Prostate gland (tissue), 2 donors: ENCODE data around the gene KCND3. TPM values are rescaled to one million over a fixed set of nuclear protein-coding genes. Genes with fewer than 3 reads are reported as not detected.

ENCODE experiments used
- DNase-seq: peaks from one replicate; pipeline ENCODE4 v3.0.0-alpha.2; 2019; ENCODE audit warnings: low spot score
- H3K27ac ChIP-seq, 2 donors: fragments of 200-600 bp; sonication (generic); 2 replicates each; pipeline ENCODE4 v1.5.1; 2017 to 2019
- H3K27me3 ChIP-seq: fragments of 200-600 bp; sonication (generic); replicated peaks from 2 replicates; pipeline ENCODE4 v1.5.1; 2019; ENCODE audit not compliant: insufficient read depth
- H3K36me3 ChIP-seq, 2 donors: fragments of 200-600 bp; sonication (generic); 1 replicate in 1 of 2; 2 replicates in 1 of 2; pipeline versions ENCODE4 v1.5.1 to v1.8.1; 2017 to 2019
- H3K4me1 ChIP-seq: fragments of 200-600 bp; sonication (generic); replicated peaks from 2 replicates; pipeline ENCODE4 v1.5.1; 2019
- H3K4me3 ChIP-seq, 2 donors: fragments of 200-600 bp; sonication (generic); 2 replicates each; pipeline ENCODE4 v1.5.1; 2017 to 2019
- H3K9me3 ChIP-seq: fragments of 200-600 bp; sonication (generic); 2 replicates; pipeline ENCODE4 v1.5.1; 2017
- CTCF ChIP-seq, 4 experiments: fragments of 200-600 bp in 2 of 4; fragments of 450-650 bp in 2 of 4; sonication (generic) in 2 of 4; IDR thresholded peaks; 1 replicate in 3 of 4; 2 replicates in 1 of 4; pipeline ENCODE4 v1.5.1; 2016 to 2019; ENCODE audit warnings: antibody characterized with exemption in 4 of 4, mild to moderate bottlenecking in 2 of 4, moderate library complexity in 2 of 4
- POLR2A ChIP-seq: fragments of 450-650 bp; IDR thresholded peaks from one replicate; pipeline ENCODE4 v1.6.1; 2016; ENCODE audit warnings: antibody characterized with exemption, mild to moderate bottlenecking
- POLR2AphosphoS5 ChIP-seq: sonication (generic); formaldehyde crosslinking; IDR thresholded peaks from one replicate; pipeline ENCODE4 v1.6.1; 2017; ENCODE audit warnings: antibody characterized with exemption
- WGBS: methylation state at CpG from one replicate; pipeline ENCODE4 v1.1.5; 2018; 5-methylcytosine and 5-hydroxymethylcytosine counted together
- intact Hi-C: fragments of 100-400 bp; cut with DNase I; formaldehyde crosslinking; loops from one replicate; pipeline ENCODE4 v1.14.2; 2022
- total RNA-seq, 2 donors: library from RNA; depleted of rRNA; stranded (reverse); fragments of >200 nt; gene quantifications; one replicate each; pipeline ENCODE4 v1.1.0, GENCODE V29; 2016

KCND3 gene
- total RNA-seq, 2 donors from 2014 or later = 17.1 to 27.3 TPM

- DNase-seq = no peak
- Histone ChIP-seq H3K4me3 (no peak overlapping the region), H3K36me3 (no peaks in the 10 kb centered on the region), H3K27ac (no peak overlapping the region), H3K27me3 (no peaks in the 10 kb centered on the region), H3K9me3 (no peaks in the 10 kb centered on the region), H3K4me1 (no peaks in the 10 kb centered on the region)
- intact Hi-C loops = no loop called here
- TF ChIP-seq POLR2AphosphoS5 (peak; percentile 10), CTCF (IDR thresholded peaks at IDR 0.05) (no peak), POLR2A (no peak)
- WGBS = 64% methylated on average over 8 of the region's 8 CpGs
Measured at GRCh38 chr1:111884772-111885443, 104.6 kb downstream of the KCND3 start.

DNA sequence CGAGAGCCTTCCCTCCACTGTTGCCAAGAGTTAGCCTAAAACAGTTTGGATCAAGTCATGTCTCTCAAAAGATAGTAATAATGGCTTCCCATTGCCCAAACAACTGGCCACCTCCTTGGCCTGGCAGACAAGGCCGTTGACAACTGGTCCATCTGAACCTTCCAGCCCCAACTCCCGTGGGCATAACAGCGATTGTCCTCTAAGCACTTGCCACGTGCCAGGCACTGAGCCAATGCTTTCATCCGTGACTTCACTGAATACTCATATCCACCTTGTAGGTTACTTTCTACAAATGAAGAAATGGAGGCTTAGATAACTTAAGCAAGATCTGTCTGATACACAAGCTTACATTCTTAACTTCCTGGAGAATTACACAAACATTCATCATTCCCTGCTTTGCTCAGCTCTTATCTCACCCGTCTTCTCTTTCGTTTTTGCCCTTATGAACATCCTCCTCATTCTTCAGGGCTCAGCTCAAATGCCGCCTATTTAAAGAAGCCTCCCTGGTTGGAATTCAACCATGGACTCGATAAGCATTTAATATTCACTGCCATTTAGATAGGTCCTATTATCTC, 106.4 kb downstream of the KCND3 start:
- Histone ChIP-seq H3K4me1 (peaks cover 3% of the 10 kb centered on the region), H3K4me3 (no peak overlapping the region), H3K27me3 (no peaks in the 10 kb centered on the region), H3K9me3 (no peaks in the 10 kb centered on the region), H3K36me3 (no peaks in the 10 kb centered on the region), H3K27ac (no peak overlapping the region)
- no peak for DNase-seq
- no peak for TF ChIP-seq POLR2AphosphoS5
- TF ChIP-seq POLR2A = no peak
- no peak for TF ChIP-seq CTCF (IDR thresholded peaks at IDR 0.05)
- WGBS = 62% methylated on average over 10 of the region's 10 CpGs
- intact Hi-C loops = no loop called here

- H3K9me3 ChIP-seq = no peaks in the 10 kb centered on the region
- intact Hi-C loops = no loop called here
- H3K4me1 ChIP-seq = peaks cover 3% of the 10 kb centered on the region
- no peak overlapping the region for H3K27ac ChIP-seq
- no peaks in the 10 kb centered on the region for H3K36me3 ChIP-seq
- WGBS = 80% methylated on average over 6 of the region's 6 CpGs
- no peak for TF ChIP-seq POLR2AphosphoS5
- TF ChIP-seq CTCF (IDR thresholded peaks at IDR 0.05) = no peak
- TF ChIP-seq POLR2A = no peak
- no peaks in the 10 kb centered on the region for H3K27me3 ChIP-seq
- no peak for DNase-seq
- H3K4me3 ChIP-seq = no peak overlapping the region
Measured at GRCh38 chr1:111882559-111882958, 106.9 kb downstream of the KCND3 start.

DNA sequence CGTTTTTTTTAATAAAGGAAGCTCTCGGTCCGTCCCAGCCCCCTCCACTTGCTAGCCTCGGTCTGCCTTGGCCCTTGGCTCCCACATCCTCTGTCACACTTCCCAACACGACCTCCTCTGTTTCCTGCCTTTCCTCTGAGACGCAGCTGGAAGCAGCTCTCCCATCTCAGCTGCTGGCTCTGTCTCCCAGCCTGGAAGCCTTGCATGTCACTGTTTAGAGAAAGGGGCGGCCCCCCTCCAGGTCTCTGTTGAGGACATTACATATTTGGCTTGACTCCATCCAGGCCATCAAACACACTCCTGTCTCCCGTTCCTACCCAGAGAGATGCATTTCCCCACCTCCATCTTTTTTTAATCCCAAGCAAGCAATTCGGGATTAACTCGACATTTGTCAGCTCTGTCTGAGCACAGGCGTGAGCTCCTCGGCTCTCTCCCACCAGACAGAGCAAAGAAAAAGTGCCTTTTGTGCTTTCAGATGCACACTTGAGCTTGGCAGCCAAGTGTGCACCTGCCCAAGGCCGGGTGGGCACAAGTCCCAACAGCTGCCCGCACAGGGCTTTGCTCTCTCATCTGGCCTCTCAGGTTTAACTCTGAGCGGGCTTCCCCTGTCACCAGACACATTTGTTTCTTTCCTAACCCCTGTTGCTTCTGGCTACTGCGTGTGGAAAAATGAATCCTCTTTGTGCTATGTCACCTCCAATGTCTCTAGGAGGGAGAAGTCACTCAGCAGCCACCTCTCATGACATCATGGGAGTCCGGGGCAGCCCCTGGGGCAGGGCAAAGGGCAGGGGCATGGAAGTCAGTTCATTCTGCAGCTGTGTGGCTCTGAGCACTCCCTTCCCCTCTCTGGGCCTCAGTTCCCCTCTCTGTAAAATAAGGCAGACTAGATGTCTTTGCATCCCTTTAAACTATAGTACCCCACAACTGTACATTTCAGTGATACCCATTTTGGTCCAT, 108.3 kb downstream of the KCND3 start:
- 12% methylated on average over 17 of the region's 17 CpGs for WGBS
- peak; percentile 12 for DNase-seq
- no peaks in the 10 kb centered on the region for H3K36me3 ChIP-seq
- H3K9me3 ChIP-seq = no peaks in the 10 kb centered on the region
- intact Hi-C loops = no loop called here
- peaks cover 3% of the 10 kb centered on the region for H3K4me1 ChIP-seq
- no peak overlapping the region for H3K4me3 ChIP-seq
- no peaks in the 10 kb centered on the region for H3K27me3 ChIP-seq
- H3K27ac ChIP-seq = no peak overlapping the region
- TF ChIP-seq CTCF (IDR thresholded peaks at IDR 0.05) = no peak
- no peak for TF ChIP-seq POLR2A
- TF ChIP-seq POLR2AphosphoS5 = no peak
